ENCODE data around the gene MAP3K8. TPM values are rescaled to one million over a fixed set of nuclear protein-coding genes. Genes with fewer than 3 reads are reported as not detected.

Gene MAP3K8
- total RNA-seq, 1 experiment from 2014 or later = 13.8 TPM

GRCh38 chr10:30437031-30437841 is 3.3 kb downstream of the MAP3K8 start (continued):
- TF ChIP-seq CTCF (IDR thresholded peaks at IDR 0.05) = no peak
- TF ChIP-seq OVOL2 (CRISPR knock-in tag; IDR thresholded peaks at IDR 0.05; ENCODE audit: borderline replicate concordance) = no peak
- no peak for TF ChIP-seq ZNF263 (CRISPR knock-in tag; IDR thresholded peaks at IDR 0.05; ENCODE audit: low read depth)
- no peak for TF ChIP-seq ARID4B (CRISPR knock-in tag; IDR thresholded peaks at IDR 0.05; ENCODE audit: borderline replicate concordance)
- no peak for TF ChIP-seq E2F1 (CRISPR knock-in tag; IDR thresholded peaks at IDR 0.05)

DNA sequence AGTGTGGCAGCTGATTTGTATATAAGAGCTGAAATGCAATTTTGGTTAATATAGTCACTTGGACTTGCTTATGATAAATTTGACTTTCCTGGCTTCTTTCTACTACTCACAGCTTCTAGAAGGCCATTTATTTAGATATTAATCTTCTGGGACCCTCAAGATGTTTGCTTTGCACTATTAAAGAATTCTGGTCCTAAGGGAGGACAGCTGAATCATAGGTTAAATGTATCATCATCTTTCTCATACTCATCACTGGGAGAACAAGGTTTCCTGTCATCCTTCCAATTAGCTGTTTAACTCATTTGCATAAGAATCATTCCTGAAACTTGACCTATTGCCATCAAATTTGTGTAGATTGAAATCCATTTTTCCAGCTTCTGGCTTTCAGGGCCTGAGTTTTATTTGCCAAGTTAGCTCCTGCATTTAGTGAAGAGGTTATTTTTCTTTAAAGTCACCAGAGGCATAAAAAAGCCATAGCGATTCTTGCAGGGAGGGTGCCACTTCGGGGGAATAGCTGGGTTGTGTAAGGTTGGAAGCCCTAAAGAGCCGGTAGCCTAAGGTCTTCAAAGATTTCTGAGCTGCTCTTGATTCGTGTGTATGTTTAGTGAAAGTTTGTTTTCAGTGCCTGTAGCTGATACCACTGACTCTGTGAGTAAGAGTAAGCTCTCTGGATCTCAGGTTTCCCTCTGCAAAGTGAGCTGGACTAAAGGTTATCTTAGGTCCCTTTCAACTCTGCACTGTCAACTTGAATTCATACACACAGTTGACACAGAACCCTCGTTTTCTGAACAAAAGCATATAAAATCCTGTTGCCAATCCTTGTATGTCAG is 4.3 kb downstream of the MAP3K8 start:
- Mint-ChIP-seq H3K36me3 (peaks cover 21% of the 10 kb centered on the region), H3K27me3 (ENCODE audit: low read depth) (peaks cover 14% of the 10 kb centered on the region), H3K4me1 (peaks cover 37% of the 10 kb centered on the region), H3K27ac (0 out of 2 replicates have a peak overlapping the region, but pooled peaks have one; percentile 38), H3K9me3 (no peaks in the 10 kb centered on the region), H3K4me3 (0 out of 2 replicates have a peak overlapping the region, but pooled peaks have one; percentile 90)
- no peak for TF ChIP-seq STAT6 (CRISPR knock-in tag; conservative IDR thresholded peaks at IDR 0.05; ENCODE audit: low read depth)
- no peak for TF ChIP-seq FOXK1 (CRISPR knock-in tag; IDR thresholded peaks at IDR 0.05)
- TF ChIP-seq SMAD4 (CRISPR knock-in tag; IDR thresholded peaks at IDR 0.05) = no peak
- TF ChIP-seq, protein P1, sequence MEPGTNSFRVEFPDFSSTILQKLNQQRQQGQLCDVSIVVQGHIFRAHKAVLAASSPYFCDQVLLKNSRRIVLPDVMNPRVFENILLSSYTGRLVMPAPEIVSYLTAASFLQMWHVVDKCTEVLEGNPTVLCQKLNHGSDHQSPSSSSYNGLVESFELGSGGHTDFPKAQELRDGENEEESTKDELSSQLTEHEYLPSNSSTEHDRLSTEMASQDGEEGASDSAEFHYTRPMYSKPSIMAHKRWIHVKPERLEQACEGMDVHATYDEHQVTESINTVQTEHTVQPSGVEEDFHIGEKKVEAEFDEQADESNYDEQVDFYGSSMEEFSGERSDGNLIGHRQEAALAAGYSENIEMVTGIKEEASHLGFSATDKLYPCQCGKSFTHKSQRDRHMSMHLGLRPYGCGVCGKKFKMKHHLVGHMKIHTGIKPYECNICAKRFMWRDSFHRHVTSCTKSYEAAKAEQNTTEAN (CRISPR knock-in tag; IDR thresholded peaks at IDR 0.05) = no peak
- TF ChIP-seq NR1H2 (CRISPR knock-in tag; IDR thresholded peaks at IDR 0.05) = no peak
- TF ChIP-seq, protein P2, sequence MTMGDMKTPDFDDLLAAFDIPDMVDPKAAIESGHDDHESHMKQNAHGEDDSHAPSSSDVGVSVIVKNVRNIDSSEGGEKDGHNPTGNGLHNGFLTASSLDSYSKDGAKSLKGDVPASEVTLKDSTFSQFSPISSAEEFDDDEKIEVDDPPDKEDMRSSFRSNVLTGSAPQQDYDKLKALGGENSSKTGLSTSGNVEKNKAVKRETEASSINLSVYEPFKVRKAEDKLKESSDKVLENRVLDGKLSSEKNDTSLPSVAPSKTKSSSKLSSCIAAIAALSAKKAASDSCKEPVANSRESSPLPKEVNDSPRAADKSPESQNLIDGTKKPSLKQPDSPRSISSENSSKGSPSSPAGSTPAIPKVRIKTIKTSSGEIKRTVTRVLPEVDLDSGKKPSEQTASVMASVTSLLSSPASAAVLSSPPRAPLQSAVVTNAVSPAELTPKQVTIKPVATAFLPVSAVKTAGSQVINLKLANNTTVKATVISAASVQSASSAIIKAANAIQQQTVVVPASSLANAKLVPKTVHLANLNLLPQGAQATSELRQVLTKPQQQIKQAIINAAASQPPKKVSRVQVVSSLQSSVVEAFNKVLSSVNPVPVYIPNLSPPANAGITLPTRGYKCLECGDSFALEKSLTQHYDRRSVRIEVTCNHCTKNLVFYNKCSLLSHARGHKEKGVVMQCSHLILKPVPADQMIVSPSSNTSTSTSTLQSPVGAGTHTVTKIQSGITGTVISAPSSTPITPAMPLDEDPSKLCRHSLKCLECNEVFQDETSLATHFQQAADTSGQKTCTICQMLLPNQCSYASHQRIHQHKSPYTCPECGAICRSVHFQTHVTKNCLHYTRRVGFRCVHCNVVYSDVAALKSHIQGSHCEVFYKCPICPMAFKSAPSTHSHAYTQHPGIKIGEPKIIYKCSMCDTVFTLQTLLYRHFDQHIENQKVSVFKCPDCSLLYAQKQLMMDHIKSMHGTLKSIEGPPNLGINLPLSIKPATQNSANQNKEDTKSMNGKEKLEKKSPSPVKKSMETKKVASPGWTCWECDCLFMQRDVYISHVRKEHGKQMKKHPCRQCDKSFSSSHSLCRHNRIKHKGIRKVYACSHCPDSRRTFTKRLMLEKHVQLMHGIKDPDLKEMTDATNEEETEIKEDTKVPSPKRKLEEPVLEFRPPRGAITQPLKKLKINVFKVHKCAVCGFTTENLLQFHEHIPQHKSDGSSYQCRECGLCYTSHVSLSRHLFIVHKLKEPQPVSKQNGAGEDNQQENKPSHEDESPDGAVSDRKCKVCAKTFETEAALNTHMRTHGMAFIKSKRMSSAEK (CRISPR knock-in tag; IDR thresholded peaks at IDR 0.05; ENCODE audit: borderline replicate concordance) = no peak
- TF ChIP-seq CREB1 (CRISPR knock-in tag; IDR thresholded peaks at IDR 0.05) = no peak
- no peak for TF ChIP-seq SOX15 (CRISPR knock-in tag; IDR thresholded peaks at IDR 0.05)
- TF ChIP-seq ZNF121 (CRISPR knock-in tag; IDR thresholded peaks at IDR 0.05) = no peak
- no peak for TF ChIP-seq ATF1 (CRISPR knock-in tag; IDR thresholded peaks at IDR 0.05)
- TF ChIP-seq, protein P3, sequence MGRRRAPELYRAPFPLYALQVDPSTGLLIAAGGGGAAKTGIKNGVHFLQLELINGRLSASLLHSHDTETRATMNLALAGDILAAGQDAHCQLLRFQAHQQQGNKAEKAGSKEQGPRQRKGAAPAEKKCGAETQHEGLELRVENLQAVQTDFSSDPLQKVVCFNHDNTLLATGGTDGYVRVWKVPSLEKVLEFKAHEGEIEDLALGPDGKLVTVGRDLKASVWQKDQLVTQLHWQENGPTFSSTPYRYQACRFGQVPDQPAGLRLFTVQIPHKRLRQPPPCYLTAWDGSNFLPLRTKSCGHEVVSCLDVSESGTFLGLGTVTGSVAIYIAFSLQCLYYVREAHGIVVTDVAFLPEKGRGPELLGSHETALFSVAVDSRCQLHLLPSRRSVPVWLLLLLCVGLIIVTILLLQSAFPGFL (CRISPR knock-in tag; IDR thresholded peaks at IDR 0.05; ENCODE audit: borderline replicate concordance) = no peak
- no peak for ATAC-seq
- DNase-seq (ENCODE audit: low spot score) = no peak
- POLR2A ChIA-PET = no interaction called here
- CTCF ChIA-PET = interaction anchor here (0.9 to 2.1 kb wide), 7 partner anchors 12 to 153 kb away, joined by 3 to 11 read pairs (median 4); no protein-coding TSS in a partner anchor
